Measurements from ENCODE around the gene LRRC4C.

The LRRC4C gene

GRCh38 chr11:40337118-40337517 lies 1122.3 kb downstream of the LRRC4C start:
- no peak overlapping the region for H3K27ac ChIP-seq
- no peak for TF ChIP-seq CTCF (IDR thresholded peaks at IDR 0.05)
- TF ChIP-seq ZFX (IDR thresholded peaks at IDR 0.05; ENCODE audit: borderline replicate concordance) = no peak

GRCh38 chr11:40328890-40329614 lies 1130.4 kb downstream of the LRRC4C start:
- TF ChIP-seq ZFX (IDR thresholded peaks at IDR 0.05; ENCODE audit: borderline replicate concordance) = no peak
- TF ChIP-seq CTCF (IDR thresholded peaks at IDR 0.05) = no peak
- H3K27ac ChIP-seq = no peak overlapping the region

GRCh38 chr11:40323241-40323640 lies 1136.2 kb downstream of the LRRC4C start:
- H3K27ac ChIP-seq = no peak overlapping the region

GRCh38 chr11:40321537-40321936 lies 1137.9 kb downstream of the LRRC4C start:
- TF ChIP-seq CTCF (IDR thresholded peaks at IDR 0.05) (no peak), ZFX (IDR thresholded peaks at IDR 0.05; ENCODE audit: borderline replicate concordance) (no peak)

More at GRCh38 chr11:40323241-40323640, 1136.2 kb downstream of the LRRC4C start:
- TF ChIP-seq CTCF (IDR thresholded peaks at IDR 0.05) = no peak
- TF ChIP-seq ZFX (IDR thresholded peaks at IDR 0.05; ENCODE audit: borderline replicate concordance) = no peak

GRCh38 chr11:40316171-40316570 lies 1143.3 kb downstream of the LRRC4C start:
- no peak for TF ChIP-seq ZFX (IDR thresholded peaks at IDR 0.05; ENCODE audit: borderline replicate concordance)
- no peak for TF ChIP-seq CTCF (IDR thresholded peaks at IDR 0.05)
- no peak overlapping the region for H3K27ac ChIP-seq

More at GRCh38 chr11:40321537-40321936, 1137.9 kb downstream of the LRRC4C start:
- no peak overlapping the region for H3K27ac ChIP-seq

GRCh38 chr11:40315122-40315521 lies 1144.3 kb downstream of the LRRC4C start:
- TF ChIP-seq ZFX (IDR thresholded peaks at IDR 0.05; ENCODE audit: borderline replicate concordance) = no peak
- no peak overlapping the region for H3K27ac ChIP-seq

GRCh38 chr11:40314327-40314726 lies 1145.1 kb downstream of the LRRC4C start:
- no peak overlapping the region for H3K27ac ChIP-seq
- TF ChIP-seq CTCF (IDR thresholded peaks at IDR 0.05) = no peak
- TF ChIP-seq ZFX (IDR thresholded peaks at IDR 0.05; ENCODE audit: borderline replicate concordance) = no peak

Measured in 22Rv1 (cell line).